GM19099 (cell line): ENCODE measurements around the gene STYX.

Experiments used
- POLR2A ChIP-seq: IDR thresholded peaks from 3 replicates; pipeline ENCODE4 v1.6.1; 2011; ENCODE audit warnings: low read depth; ENCODE audit not compliant: insufficient read length; ENCODE audit errors: extremely low read depth

STYX gene

DNA sequence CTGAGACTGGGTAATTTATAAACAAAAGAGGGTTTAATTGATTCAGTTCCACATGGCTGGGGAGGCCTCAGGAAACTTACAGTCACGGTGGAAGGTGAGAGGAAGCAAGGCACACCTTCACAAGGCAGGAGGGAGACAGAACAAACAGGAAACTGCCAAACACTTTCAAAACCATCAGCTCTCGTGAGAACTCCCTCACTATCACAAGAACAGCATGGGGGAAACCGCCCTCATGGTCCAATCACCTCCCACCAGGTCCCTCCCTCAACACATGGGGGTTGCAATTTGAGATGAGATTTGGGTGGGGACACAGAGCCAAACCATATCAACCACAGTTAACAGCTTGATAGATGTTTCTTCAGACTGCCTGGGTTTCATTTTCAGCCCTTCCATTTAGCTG is 67.7 kb downstream of the STYX start:
- no peak for TF ChIP-seq POLR2A

DNA sequence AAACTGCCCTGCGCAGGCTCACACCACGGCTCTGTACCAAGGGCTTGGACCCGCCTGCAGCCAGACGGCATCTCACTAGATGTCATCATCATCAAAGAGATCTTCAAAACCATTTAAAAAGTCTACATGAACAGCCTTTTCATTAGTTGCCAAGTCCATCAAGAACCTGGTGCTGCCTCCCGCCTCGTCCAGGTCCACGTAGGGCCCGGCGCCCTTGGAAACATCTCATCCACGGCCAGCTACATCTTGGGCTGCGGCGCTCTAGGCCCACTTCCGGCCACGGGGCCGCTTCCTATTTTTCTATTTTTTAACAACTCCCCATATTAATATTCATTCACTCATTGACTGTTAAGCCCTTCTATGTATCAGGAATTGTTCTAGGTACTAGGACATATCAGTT is 68.9 kb downstream of the STYX start:
- TF ChIP-seq POLR2A: no peak

DNA sequence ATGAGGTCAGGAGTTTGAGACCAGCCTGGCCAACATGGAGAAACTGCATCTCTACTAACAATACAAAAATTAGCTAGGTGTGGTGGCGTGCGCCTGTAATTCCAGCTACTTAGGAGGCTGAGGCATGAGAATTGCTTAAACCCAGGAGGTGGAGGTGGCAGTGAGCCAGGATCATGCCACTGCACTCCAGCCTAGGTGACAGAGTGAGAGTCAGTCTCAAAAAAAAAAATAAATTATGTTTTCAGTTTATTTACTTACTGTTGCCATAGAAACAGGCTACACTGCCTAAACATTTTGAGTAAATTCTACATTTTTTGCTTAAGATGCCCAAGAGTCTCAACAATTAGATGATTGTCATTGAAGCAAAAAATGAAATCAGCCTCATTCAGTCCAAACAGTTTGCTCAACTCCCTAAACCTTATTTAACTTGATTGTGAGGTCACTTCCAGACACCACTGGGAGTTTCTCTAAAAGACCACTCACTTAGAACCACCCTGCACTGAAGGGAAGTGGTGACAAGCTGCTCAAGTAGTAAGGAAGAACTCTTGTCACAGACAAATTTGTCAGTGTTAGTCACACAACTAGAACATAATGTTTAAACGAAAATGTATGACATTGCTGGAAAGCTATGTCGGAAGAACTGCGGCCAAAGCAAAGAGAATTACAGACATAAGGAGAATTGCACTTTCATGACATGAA is 71.2 kb downstream of the STYX start:
- TF ChIP-seq POLR2A: no peak

DNA sequence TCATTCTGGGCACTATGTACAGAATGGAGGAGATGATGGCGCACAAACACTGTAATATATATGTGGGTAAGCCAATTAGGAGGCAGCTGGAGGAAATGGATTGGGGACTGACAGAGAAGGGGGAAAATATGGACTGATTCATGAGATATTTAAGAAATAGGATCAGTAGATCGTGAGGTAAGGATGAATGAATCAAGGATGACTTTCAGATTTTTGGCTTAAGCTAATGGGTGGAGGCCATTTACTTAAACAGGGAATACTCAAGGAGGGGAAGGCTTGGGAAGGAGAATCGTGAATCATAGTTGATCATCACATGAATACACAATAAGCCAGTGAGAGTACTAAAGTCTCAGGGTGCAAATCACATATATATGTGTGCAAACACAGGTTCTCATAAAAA is 72.6 kb downstream of the STYX start:
- TF ChIP-seq POLR2A: no peak

DNA sequence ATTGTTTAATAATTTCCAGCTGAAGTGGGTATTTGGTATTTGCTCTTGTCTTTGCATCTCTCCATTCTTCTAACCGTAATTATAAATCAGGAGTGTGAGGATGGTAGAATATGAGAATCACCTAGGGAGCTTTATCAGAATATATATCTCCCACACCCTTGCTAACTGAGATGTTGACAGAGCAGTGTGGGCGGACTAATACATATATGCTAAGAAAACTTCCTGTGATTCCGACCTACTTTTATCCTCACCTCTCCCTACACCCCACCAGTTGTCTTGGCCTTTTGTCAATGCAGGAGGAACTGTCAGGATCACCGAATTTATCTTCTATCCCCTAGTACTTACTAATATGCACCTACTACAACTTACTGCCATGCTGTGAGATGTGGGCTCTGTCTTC is 76.1 kb downstream of the STYX start:
- TF ChIP-seq POLR2A: no peak

DNA sequence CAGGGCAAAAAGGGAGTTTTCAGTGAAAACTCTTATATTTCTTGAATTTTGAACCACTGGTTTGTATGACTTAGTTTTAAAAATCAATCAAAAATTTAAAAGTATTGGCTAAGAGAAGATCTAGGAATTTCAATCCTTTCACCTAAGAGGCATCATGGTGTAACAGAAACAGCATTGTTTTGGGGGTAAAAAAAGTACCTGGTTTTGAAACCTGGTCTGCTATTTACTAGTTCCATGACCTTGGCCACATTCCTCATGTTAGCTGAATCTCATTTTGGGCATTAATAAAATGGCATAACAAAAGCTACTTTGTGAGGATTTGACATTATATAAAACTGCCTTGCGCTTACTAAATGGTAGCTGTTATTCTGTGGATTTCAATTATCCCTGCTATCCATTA is 78.1 kb downstream of the STYX start:
- TF ChIP-seq POLR2A: no peak

DNA sequence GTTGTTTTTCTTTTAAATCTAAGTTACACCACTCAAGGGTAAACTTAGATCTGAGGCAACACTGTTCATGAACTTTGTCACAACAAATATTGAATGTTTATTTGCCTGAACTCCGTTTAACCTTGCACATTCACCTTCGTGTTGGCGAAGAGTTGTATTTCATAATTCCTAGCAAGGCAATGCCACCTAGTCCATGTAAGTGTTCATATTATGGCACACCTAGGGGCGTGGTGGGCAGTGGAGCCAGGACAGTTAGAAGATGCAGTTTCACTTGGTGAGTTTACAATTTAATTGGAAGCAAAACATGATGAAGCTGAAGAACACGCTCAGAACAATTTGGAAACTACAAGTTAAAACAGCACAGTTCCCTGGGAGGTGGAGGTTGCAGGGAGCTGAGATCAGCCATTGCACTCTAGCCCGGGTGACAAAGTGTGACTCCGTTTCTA is 91.9 kb downstream of the STYX start:
- TF ChIP-seq POLR2A: no peak

DNA sequence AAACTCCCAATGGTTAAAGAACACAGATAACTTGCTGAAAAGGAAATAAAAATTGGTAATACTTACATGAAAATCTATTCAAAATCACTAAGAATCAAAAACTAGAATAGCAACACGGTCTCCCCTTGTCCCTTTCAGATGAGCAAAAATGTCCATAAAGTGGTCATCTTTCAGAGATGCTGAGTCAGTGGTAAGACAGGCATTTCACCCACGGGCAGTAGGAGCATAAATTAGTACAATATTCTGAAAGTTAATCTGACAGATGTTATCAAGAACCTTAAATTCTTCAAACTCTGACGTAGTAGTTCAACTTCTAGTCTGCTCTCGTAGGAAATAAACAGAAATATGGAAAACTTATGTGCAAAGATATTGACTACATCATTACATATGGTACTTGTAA is 94.5 kb downstream of the STYX start:
- no peak for TF ChIP-seq POLR2A
